CD4-positive, alpha-beta T cell treated with Interleukin-15 for 1 hour (primary cell): Measurements from ENCODE around the gene TSPEAR.

Experiments used
- DNase-seq: peaks from one replicate; pipeline ENCODE4 v3.0.0-alpha.2; 2020

Gene TSPEAR

GRCh38 chr21:44496564-44497550 lies 214.5 kb downstream of the TSPEAR start:
- DNase-seq, result no peak

- DNase-seq, result no peak
Measured at GRCh38 chr21:44495611-44496563, 215.5 kb downstream of the TSPEAR start.

DNA sequence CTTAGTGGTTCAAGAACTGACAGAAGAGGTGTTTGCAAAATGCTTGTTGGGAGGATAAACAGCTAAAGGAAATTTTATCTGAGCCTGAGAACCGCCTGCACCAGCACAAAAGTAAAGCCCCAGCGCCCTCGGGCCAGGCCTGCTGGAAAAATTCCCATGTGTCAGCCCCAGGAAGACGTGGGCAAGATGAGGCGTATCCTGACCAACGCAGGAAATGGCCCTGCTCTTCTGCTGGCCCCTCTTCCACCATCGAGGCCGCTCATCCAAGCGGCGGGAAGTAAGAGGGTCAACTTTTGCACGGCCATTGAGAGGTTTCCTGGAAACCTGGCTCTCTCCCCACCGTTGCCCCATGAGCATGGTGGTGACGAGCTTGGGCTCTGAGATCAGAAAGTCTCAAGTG lies 216.4 kb downstream of the TSPEAR start:
- DNase-seq, result no peak

- DNase-seq, result no peak
Measured at GRCh38 chr21:44494418-44494817, 217.0 kb downstream of the TSPEAR start.

DNA sequence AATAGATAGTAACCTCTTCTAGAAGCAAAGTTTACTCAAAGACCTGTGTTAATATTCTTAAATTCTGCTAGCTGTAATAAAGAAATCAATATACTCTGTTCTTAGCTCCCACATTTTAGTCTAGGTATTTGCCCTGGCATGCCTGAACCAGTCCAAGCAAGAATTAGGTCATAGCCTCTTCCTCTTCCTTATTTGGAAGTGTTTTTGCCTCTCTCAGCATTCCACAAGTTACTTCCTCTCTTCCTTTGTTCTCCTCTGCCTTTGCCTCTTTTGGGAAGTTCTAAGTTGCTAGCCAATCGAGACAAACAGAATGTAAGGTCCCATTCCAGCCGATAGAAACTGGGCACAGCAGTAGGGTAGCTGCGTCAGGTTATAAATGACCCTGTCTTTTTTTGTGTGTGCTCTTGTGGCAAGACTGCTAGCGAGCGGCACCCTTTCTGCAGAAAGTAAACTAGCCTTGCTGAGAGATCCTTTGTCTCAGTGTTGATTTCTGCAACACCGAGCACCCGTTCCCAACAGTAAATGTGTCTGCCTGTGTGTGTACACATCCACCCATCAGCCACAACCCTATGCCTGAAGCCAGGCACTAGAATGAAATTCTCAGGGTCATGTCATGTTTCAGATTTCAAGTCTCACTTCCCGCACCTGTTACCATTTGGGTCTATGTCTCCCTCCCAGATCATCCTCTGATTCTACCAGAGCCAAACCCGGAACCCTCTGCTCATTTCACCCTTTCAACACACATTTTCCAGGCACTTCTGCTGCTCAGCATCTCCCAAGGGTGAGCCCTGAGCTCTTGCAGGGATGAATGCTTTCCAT lies 218.6 kb downstream of the TSPEAR start:
- no peak for DNase-seq

GRCh38 chr21:44490816-44491215 lies 220.6 kb downstream of the TSPEAR start:
- no peak for DNase-seq

- DNase-seq, result no peak
Measured at GRCh38 chr21:44490405-44490804, 221.0 kb downstream of the TSPEAR start.

- DNase-seq, result no peak
Measured at GRCh38 chr21:44489962-44490361, 221.4 kb downstream of the TSPEAR start.

DNA sequence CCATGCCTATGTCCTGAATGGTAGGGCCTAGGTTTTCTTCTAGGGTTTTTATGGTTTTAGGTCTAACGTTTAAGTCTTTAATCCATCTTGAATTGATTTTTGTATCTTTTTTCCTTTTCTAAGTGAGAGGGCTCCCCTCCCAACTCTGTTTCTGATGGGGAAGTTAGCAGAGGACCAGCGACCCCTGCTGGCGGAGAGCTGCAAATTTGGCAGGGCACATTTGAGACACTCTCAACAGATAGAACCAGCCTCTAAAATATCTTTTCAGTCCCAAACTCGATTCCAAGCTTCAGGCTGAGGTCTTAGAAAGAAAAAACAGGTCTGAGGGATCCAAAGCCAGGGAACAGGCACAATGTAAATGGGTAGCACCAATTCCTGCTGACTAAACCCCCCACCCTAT lies 223.5 kb downstream of the TSPEAR start:
- peak; percentile 30 for DNase-seq

GRCh38 chr21:44486302-44486701 lies 225.1 kb downstream of the TSPEAR start:
- DNase-seq, result no peak

DNA sequence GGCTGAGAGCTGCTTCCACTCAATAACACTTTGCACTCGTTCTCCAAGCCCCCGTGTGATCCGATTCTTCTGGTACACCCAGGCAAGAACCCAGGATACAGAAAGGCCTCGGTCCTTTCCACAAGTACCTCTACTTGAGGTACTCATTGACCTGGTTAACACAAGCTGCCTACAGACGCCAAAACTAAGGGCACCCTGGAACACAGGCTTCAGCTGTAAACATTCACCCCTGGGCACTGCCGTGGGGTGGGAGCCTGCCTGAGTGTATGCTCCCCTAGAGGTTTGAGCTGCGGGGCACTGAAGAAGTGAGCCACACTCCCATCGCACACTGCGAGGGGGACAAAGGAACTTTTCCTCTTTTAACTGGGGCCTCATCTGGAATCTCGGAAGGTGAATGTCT lies 225.6 kb downstream of the TSPEAR start:
- DNase-seq, result no peak

DNA sequence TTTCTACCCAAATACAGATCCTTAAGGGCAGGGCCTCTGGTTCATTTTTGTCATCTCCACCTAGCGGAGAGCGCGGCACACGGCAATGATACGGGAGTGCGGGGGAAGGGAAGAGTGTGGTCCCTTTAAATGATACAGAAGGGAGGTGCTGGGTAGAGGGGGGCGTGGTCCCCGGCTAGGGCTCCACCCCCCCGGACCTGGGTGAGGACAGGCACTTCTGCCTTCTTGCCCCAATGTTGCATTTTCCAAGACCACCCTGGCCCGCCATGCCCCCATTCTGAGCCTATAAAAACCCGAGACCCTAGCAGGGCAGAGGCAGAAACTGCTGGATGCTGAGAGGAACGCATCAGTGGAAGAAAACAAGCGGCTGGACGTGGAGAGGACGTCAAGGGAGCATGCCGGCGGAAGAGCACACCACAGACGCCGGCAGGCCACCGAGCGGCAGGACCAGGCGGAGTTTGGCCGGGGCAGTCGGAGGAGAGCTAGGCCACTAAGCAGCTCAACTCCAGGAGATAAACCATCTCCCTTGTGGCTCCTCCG lies 226.0 kb downstream of the TSPEAR start:
- DNase-seq, result peak; percentile 63

DNA sequence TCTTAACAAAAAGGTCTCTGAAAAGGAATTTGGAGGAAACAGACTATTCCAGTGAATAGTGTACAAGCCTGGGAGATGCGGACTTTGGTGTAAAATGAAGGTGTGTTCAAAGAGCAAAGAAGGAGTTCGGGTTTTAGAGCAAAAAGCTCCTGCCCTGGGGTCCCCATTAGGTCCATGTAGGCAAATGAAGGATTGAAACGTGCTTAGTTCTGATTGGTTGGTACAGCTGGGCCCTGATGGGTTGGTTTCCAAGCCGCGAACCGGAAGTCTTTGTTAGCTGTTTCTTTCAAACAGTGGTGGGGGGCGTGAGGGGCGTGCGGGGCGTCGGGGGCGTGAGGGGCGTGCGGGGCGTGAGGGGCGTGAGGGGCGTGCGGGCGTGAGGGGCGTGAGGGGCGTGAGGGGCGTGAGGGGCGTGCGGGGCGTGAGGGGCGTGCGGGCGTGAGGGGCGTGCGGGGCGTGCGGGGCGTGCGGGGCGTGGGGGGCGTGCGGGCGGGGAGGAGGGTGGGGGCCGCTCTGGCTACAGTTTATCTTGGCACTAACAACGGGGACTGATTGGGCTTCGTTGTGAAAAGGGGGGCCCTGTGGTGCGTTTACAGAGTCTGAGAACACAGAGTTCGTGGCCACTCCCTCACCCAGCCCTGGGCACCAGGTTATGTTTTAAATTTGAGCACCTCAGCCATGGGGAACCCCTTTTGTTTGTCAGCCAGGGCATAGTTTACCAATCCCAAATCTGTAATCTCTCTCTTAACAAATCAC lies 226.7 kb downstream of the TSPEAR start:
- no peak for DNase-seq

- DNase-seq, result no peak
Measured at GRCh38 chr21:44483288-44484237, 227.8 kb downstream of the TSPEAR start.

DNA sequence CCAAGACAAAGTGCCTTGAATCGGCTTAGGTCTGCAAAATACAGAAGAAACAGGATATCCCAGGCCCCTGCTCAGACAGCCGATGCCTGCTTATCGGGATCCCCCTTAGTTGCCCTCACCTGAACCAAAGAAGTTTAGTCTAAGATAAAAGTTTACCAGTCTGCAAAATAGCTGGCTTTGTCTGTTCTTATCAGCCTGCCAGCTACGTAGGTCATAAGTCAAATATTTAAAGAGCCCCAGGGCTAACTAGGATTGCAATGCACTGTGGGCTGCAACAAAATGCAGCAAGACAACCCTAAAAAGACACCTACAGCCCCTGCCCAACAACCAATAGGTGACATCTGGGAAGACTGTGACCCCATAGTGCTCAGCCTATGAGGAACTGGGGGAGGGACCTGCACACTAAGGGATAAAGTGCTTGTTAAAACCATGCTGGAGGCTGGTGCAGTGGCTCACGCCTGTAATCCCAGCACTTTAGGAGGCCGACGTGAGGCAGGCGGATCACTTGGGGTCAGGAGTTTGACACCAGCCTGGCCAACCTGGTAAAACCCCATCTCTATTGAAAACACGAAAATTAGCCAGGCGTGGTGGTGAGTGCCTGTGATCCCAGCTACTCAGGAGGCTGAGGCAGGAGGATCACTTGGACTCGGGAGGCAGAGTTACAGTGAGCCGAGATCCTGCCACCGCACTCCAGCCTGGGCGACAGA lies 228.6 kb downstream of the TSPEAR start:
- DNase-seq, result no peak

DNA sequence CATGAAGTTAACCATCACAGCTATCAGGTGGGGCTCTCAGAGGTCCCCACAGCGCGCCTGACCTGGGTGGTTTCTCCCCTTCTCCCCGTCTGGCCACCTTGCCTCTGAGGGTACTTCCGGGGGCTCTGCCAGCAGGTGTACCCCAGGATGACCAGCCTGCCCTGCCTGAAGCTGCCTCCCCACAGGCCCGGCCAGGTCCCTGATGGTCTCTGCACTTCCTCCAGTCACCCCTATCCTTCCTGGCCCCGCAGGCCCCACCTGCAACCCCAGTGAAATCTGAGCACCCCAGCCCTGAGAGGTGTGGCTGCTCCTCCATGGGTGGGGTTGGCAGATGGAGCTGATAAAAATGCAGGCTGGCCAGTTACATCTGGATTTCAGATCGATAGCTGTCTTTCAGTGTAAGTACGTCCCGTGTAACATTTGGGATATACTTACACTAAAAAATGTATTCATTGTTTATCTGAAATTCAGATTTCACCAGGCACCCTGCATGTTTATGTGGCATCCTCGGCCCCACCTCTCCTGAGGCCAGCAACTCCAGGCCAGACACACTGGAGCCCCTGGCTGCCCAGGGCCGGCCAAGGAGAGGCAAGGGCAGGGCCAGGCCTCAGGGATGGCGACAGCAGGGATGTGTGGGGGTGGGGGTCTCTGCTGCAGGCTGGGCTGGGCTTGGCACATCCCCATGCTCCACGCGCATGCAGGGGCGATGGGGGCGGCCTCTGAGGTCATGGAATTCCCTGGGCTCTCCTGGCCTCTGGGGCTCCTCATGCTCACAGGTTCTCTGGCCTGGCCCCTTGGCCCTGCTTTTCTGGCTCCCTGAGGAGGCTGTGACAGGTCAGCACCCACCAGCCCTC lies 230.9 kb downstream of the TSPEAR start:
- no peak for DNase-seq

- peak; percentile 52 for DNase-seq
Measured at GRCh38 chr21:44479556-44480199, 231.7 kb downstream of the TSPEAR start.

- no peak for DNase-seq
Measured at GRCh38 chr21:44478801-44479167, 232.6 kb downstream of the TSPEAR start.
